ENCODE data around the gene CNTD1.

CNTD1 gene

GRCh38 chr17:42779936-42780850 lies 18.5 kb upstream of the CNTD1 start, which contains the start of gene WNK4:
Gene WNK4, plus strand, starts transcription at chr17:42780610. Its CDS starts 89 bp downstream, at chr17:42780699.
- no peak for DNase-seq (ENCODE audit: low spot score)

DNA sequence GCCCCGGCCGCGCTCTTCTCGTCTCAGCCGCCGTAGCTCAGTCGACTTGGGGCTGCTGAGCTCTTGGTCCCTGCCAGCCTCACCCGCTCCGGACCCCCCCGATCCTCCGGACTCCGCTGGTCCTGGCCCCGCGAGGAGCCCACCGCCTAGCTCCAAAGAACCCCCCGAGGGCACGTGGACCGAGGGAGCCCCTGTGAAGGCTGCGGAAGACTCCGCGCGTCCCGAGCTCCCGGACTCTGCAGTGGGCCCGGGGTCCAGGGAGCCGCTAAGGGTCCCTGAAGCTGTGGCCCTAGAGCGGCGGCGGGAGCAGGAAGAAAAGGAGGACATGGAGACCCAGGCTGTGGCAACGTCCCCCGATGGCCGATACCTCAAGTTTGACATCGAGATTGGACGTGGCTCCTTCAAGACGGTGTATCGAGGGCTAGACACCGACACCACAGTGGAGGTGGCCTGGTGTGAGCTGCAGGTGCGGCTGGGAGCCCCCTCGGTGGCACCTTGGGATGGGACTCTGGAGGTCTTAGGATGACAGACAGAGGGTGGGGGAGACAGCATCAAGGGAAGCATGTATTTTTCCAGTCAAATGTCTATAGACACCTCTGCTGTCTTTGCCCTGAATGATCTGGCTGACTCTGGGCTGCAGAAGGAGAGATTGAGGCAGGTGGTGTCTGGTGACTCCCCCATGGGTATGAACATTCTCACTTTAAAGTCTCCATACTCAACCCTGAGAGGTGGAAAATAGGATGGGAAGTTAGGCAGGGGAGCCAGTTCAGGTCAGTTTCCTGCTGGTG lies 17.6 kb upstream of the CNTD1 start:
- no peak for DNase-seq (ENCODE audit: low spot score)

DNA sequence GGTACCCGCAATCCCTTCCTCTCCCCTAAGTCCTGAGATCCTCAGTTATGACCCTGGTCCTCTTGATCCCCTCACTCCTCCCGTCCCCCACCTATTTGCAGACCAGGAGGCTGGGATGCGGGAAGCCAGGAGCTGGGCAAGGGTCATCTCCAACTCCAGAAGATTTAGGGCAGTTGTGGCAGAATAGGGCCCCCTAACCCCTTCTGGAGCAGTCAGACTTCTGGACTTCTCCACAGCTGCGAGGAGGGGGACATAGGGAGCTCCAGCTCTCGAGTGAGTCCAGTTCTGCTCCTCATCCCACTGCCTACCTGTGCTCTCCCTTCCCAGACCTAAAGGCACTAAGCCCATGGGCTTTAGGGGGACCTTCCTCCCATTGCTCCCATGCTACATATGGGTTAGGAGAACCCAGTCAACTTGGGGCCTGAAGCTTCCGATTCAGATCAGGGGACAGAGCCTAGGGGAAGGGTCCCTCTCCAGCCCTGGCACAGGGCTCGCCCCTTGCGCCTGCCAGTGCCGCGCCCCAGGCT lies 17.0 kb upstream of the CNTD1 start:
- DNase-seq (ENCODE audit: low spot score), result no peak

DNA sequence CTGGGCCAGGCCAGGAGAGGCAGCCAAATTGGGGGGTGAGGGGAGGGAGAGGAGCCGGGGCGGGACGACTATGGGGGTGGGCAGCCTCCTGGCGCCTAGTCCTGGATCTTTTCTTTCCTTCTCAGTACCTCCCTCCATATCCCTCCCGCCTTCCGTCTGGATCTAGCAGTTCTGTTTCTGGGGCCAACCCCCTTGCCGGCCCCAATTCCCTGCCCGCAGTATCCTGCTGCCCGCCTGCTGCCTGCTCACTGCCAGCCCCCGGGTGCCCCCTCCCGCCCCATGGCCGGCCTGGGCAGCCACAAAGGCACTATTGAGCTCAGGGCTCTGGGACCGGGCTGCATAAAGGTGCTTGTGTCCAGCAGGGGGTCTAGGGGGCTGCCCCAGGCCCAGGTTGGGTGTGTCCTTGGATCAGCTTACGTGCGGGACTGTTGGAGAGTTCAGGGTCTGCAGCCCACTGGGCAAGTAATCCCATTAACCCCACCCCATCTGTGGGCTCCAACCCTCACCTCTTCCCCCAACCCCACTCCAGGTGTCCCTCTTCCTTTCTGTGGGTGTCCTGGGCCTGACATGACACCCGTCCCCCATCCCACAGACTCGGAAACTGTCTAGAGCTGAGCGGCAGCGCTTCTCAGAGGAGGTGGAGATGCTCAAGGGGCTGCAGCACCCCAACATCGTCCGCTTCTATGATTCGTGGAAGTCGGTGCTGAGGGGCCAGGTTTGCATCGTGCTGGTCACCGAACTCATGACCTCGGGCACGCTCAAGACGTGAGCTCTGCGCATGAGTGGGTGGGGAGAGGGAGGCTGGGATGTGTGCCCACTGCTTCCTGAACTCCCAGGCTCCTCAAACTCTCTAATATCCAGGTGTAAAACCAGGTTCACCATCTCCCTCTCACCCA lies 16.2 kb upstream of the CNTD1 start:
- DNase-seq (ENCODE audit: low spot score), result no peak

DNA sequence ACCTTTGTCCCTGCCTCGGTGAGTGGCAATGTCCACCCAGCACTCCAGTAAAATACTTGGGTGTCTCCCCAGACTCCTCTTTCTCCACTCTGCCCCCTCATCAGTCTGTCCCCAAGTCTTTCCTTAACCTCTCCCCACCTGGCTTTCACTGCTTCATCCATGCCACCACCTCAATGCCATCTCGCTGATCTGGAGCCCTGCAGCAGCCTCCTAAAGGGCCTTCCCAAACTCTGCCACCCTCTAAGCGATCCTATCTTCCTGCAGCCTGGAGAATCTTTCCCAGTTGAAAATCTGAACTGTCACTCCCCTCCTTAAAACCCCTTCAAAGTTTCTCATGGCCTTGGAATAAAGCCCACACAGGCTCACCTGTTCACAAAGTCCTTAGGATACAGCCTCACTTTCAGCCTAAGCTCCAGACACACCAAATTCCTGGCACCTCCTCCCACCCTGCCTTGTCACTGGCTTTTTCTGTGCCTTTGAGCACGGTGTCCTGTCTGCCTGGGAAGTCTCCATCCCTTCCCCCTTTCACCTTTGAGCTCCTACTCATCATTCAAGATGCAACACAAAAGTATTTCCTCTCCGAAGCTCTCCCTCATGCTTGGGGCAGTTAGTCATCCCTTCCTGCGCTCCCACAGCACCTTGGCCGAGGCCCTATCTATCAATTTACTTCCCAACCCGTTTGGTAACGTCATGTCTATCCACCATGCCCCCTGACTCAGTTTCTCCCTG lies 15.4 kb upstream of the CNTD1 start:
- no peak for DNase-seq (ENCODE audit: low spot score)

DNA sequence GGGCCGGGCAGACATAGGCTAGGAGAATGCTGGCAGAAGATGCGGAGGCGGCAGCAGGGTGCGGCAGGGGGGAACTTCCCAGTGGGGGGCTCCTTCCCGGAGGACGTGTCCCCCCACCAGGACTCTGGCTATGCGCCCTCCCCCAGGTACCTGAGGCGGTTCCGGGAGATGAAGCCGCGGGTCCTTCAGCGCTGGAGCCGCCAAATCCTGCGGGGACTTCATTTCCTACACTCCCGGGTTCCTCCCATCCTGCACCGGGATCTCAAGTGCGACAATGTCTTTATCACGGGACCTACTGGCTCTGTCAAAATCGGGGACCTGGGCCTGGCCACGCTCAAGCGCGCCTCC lies 14.9 kb upstream of the CNTD1 start:
- no peak for DNase-seq (ENCODE audit: low spot score)

DNA sequence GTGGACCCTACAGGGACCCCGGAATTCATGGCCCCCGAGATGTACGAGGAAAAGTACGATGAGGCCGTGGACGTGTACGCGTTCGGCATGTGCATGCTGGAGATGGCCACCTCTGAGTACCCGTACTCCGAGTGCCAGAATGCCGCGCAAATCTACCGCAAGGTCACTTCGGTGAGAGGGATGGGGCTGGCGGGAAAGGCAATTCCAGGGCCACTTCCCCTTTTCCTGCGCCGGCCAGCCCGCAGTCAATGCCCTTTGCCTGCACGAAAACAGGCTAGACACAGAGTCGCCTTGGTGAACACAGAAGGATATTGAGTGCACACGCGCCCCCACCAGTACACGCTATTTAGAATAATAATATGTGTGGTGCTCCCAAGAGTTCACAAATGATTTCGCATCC lies 14.3 kb upstream of the CNTD1 start:
- no peak for DNase-seq (ENCODE audit: low spot score)

GRCh38 chr17:42784811-42785592 lies 13.7 kb upstream of the CNTD1 start:
- no peak for DNase-seq (ENCODE audit: low spot score)

DNA sequence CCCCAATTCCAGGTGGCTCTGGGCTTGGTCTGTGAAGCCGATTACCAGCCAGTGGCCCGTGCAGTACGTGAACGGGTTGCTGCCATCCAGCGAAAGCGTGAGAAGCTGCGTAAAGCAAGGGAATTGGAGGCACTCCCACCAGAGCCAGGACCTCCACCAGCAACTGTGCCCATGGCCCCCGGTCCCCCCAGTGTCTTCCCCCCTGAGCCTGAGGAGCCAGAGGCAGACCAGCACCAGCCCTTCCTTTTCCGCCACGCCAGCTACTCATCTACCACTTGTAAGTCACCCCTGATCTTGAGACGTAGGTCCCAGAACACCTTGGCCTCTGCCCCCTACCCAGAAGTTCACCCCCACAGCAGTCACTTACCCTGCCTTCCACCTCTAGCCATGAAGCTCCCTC lies 11.4 kb upstream of the CNTD1 start:
- no peak for DNase-seq (ENCODE audit: low spot score)

- no peak for DNase-seq (ENCODE audit: low spot score)
Measured at GRCh38 chr17:42791948-42792347, 6.7 kb upstream of the CNTD1 start.

DNA sequence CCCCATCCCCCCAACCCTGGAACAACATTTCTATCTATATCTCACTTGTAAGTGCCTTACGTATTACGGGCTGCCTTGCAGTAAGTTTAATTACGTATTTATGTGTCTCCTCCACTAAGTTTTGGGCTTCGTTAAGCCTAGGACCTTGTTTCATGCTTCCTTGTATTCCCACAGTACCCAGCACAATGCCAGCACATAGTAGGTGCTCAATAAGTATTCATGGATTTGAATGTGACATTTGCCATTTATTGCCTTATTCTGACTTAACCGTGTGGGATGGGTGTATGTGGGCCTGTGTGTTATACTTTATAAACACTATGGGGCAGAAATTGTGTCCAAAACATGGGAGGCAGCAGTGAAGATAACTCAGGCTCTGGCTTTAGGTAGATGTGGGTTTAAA lies 6.1 kb upstream of the CNTD1 start:
- DNase-seq (ENCODE audit: low spot score), result no peak

DNA sequence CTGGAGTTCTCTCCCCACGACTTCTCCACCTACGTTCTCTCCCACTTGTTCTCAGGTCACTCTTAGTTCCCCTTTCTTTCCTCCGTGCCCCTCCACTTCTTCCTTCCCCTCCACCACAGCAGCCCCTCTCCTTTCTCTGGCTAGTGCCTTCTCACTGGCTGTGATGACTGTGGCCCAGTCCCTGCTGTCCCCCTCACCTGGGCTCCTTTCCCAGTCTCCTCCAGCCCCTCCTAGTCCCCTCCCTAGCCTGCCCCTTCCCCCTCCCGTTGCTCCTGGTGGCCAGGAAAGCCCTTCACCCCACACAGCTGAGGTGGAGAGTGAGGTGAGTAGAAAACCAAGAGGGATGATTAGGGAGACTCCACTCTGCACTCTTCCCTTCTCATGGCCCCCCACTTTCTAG lies 3.6 kb upstream of the CNTD1 start:
- DNase-seq (ENCODE audit: low spot score), result no peak

DNA sequence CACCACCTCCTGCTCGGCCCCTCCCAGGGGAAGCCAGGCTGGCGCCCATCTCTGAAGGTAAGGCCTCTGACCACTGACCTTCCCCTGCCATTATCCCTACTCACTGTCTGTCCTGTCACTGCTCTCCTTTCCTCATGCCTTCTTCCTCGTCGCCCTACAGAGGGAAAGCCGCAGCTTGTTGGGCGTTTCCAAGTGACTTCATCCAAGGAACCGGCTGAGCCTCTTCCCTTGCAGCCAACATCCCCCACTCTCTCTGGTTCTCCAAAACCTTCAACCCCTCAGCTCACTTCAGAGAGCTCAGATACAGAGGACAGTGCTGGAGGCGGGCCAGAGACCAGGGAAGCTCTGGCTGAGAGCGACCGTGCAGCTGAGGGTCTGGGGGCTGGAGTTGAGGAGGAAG lies 3.2 kb upstream of the CNTD1 start:
- no peak for DNase-seq (ENCODE audit: low spot score)

DNA sequence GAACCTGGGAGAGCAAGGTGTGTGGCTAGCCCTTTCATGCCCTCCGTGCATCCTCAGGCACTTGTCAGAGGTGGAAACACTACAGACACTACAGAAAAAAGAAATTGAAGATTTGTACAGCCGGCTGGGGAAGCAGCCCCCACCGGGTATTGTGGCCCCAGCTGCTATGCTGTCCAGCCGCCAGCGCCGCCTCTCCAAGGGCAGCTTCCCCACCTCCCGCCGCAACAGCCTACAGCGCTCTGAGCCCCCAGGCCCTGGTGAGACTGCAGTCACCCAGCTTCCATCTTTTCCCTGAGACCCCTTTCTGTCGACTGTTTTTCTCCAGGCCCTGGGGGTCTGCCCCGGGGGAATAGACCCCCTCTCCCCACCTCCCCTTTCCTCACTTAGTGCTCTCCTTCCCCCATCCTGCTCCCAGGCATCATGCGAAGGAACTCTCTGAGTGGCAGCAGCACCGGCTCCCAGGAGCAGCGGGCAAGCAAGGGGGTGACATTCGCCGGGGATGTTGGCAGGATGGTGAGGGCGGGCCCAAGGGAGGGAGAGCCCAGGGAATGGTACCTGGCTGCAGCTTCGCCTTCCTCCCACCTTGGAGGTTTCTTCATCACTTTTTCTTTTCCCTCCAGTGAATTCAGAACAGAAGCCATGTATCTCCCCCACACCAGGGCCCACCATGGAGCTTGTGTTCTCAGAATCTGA lies 2.4 kb upstream of the CNTD1 start:
- no peak for DNase-seq (ENCODE audit: low spot score)

GRCh38 chr17:42797067-42798007 lies 1.3 kb upstream of the CNTD1 start:
- DNase-seq (ENCODE audit: low spot score), result no peak

DNA sequence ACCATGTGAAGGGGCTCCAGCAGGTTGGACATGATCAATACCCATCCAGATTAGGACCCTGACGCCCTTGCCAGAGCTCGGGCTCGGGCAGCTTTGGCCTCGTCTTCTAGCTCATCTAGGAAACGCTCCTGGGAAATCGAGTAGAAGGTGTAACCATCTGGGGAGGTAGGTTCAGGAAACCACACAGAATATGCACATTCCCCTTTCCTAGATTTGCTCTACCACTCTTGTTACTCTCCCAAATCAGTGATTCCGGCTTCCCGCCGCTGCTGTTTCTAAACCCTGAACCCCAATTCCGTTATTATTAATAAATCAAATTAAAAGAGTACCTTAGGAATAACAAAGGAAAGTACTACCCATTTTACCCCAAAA lies 664 bp upstream of the CNTD1 start:
- no peak for DNase-seq (ENCODE audit: low spot score)

GRCh38 chr17:42803074-42803883 lies 4.6 kb downstream of the CNTD1 start:
- no peak for DNase-seq (ENCODE audit: low spot score)

GRCh38 chr17:42804918-42805367 lies 6.3 kb downstream of the CNTD1 start:
- no peak for DNase-seq (ENCODE audit: low spot score)
